A673 (cell line): ENCODE results near the gene APOC4.

ENCODE experiments used
- CTCF ChIP-seq: fragments of 300-800, 200-600 bp; sonication (generic); conservative IDR thresholded peaks from 2 replicates; pipeline ENCODE4 v1.5.1; 2017; ENCODE audit warnings: low read depth, mild to moderate bottlenecking, antibody characterized with exemption, low read length, moderate library complexity, mixed read lengths
- EZH2 ChIP-seq: fragments of 200-600 bp; sonication (generic); IDR thresholded peaks from 2 replicates; pipeline ENCODE4 v1.6.1; 2017; ENCODE audit warnings: borderline replicate concordance, low read depth, mild to moderate bottlenecking, mixed read lengths, antibody characterized with exemption, low read length; ENCODE audit not compliant: poor library complexity, severe bottlenecking

GRCh38 chr19:44948237-44948636 lies 6.2 kb downstream of the APOC4 start:
- TF ChIP-seq CTCF (no peak), EZH2 (no peak)
